Loucy (cell line): ENCODE results near the gene BMERB1.

Source experiments
- EZH2phosphoT487 ChIP-seq: fragments of 200-600 bp; IDR thresholded peaks from 2 replicates; pipeline ENCODE4 v1.6.1; 2018; ENCODE audit warnings: antibody characterized with exemption, mild to moderate bottlenecking, moderate library complexity, borderline replicate concordance
- TF ChIP-seq, protein P1 (sequence below): fragments of 200-600 bp; sonication (generic); conservative IDR thresholded peaks from 2 replicates; pipeline ENCODE4 v1.5.1; 2014; ENCODE audit warnings: mild to moderate bottlenecking, antibody characterized with exemption, low read length

DNA sequence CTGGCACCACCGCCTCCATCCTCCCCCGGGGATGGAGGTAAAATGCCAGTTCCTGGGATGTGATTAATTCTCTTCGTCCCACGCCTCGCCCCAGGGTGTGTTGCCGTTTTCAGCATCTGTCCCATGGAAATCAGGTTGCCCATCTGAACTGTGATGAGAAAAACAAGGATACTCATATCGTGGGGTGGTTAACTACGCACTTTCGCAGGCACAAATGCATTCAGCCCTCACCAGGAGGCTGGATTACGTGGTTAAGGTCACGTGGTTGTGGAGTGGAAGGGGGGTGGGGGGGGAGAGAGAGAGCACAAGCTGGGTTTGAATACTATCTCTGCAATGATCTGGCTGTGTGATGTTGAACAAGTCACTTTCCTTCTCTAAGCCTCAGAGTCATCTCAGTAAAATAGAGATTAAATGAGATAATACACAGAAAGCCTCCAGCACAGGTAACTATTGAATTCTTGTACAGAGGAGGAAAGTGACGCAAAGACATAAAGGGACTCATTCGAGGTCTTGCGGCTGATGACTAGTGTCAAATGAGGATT, 74.7 kb downstream of the BMERB1 start:
- TF ChIP-seq, protein P1, sequence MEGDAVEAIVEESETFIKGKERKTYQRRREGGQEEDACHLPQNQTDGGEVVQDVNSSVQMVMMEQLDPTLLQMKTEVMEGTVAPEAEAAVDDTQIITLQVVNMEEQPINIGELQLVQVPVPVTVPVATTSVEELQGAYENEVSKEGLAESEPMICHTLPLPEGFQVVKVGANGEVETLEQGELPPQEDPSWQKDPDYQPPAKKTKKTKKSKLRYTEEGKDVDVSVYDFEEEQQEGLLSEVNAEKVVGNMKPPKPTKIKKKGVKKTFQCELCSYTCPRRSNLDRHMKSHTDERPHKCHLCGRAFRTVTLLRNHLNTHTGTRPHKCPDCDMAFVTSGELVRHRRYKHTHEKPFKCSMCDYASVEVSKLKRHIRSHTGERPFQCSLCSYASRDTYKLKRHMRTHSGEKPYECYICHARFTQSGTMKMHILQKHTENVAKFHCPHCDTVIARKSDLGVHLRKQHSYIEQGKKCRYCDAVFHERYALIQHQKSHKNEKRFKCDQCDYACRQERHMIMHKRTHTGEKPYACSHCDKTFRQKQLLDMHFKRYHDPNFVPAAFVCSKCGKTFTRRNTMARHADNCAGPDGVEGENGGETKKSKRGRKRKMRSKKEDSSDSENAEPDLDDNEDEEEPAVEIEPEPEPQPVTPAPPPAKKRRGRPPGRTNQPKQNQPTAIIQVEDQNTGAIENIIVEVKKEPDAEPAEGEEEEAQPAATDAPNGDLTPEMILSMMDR = no peak
- TF ChIP-seq EZH2phosphoT487 = no peak
